ENCODE data around the gene SRPK2.

DNA sequence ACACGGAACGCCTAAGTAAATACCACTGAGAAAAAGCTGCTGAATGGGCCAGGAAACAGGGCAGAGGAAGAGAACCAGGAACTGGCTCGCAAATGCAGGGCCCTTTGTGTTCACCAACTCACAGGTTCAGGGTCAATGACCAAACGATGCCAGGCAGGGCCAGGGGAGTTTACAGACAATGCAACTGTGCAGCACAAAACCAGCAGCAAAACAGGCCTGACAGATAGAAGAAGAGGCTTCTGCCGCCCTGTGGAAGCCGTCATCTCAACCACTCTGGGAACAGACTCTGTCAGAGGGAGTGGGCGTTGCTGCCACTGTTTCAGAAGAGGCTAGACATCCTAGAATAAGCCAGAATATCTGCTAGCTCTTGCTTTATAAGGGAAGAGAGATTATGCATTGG lies 256.8 kb downstream of the SRPK2 start:
- TF ChIP-seq, protein P1, sequence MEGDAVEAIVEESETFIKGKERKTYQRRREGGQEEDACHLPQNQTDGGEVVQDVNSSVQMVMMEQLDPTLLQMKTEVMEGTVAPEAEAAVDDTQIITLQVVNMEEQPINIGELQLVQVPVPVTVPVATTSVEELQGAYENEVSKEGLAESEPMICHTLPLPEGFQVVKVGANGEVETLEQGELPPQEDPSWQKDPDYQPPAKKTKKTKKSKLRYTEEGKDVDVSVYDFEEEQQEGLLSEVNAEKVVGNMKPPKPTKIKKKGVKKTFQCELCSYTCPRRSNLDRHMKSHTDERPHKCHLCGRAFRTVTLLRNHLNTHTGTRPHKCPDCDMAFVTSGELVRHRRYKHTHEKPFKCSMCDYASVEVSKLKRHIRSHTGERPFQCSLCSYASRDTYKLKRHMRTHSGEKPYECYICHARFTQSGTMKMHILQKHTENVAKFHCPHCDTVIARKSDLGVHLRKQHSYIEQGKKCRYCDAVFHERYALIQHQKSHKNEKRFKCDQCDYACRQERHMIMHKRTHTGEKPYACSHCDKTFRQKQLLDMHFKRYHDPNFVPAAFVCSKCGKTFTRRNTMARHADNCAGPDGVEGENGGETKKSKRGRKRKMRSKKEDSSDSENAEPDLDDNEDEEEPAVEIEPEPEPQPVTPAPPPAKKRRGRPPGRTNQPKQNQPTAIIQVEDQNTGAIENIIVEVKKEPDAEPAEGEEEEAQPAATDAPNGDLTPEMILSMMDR (IDR thresholded peaks at IDR 0.05; ENCODE audit: low read length) = no peak
- TF ChIP-seq EZH2 (IDR thresholded peaks at IDR 0.05; ENCODE audit: borderline replicate concordance, low read length) = no peak

Measured in OCI-LY1 (cell line).